Right renal pelvis (tissue), 4 donors: ENCODE results near the gene ADD2. TPM values are rescaled to one million over a fixed set of nuclear protein-coding genes. Genes with fewer than 3 reads are reported as not detected.
"Not testable (repeated sequence)": the region's sequence is repeated elsewhere in the genome, so short reads cannot be mapped to it uniquely, and the experiment has no call there.

Source experiments
- DNase-seq, 4 donors: peaks; one replicate each; pipeline ENCODE4 v3.0.0-alpha.2; 2013; ENCODE audit warnings: low read depth in 4 of 4, low spot score in 3 of 4, missing footprints in 1 of 4
- polyA plus RNA-seq, 4 donors: library from polyadenylated mRNA; unstranded; fragments of 120-200 nt; gene quantifications; one replicate each; pipeline ENCODE4 v1.2.1, GENCODE V29; 2013; ENCODE audit not compliant: insufficient read length in 4 of 4

The ADD2 gene
- polyA plus RNA-seq, result 1 to 10 TPM; 5.0 to 5.6 (median 5.3) TPM

- no peak for DNase-seq
These were observed at the start of gene ADD2 for GRCh38 chr2:70767699-70768589. TSS of gene ADD2 (minus strand) at chr2:70768200. CDS start at chr2:70706408, 61,792 bp downstream.

- no peak for DNase-seq
These were observed 49.4 kb upstream of the ADD2 start for GRCh38 chr2:70817284-70817954.

GRCh38 chr2:70816726-70817125, 48.7 kb upstream of the ADD2 start:
- no peak for DNase-seq

GRCh38 chr2:70808983-70809958, 41.3 kb upstream of the ADD2 start:
- DNase-seq, result no peak

GRCh38 chr2:70807828-70808118, 39.8 kb upstream of the ADD2 start:
- no peak for DNase-seq

GRCh38 chr2:70807102-70807827, 39.3 kb upstream of the ADD2 start:
- DNase-seq, result no peak

GRCh38 chr2:70806620-70807019, 38.6 kb upstream of the ADD2 start:
- no peak for DNase-seq

- DNase-seq, result no peak
These were observed 38.0 kb upstream of the ADD2 start for GRCh38 chr2:70806013-70806412.

- no peak for DNase-seq
These were observed 33.7 kb upstream of the ADD2 start for GRCh38 chr2:70801607-70802263.

GRCh38 chr2:70799706-70800105, 31.7 kb upstream of the ADD2 start:
- no peak for DNase-seq

GRCh38 chr2:70797996-70798395, 30.0 kb upstream of the ADD2 start:
- DNase-seq, result not testable (repeated sequence)

- DNase-seq, result no peak
These were observed 29.5 kb upstream of the ADD2 start for GRCh38 chr2:70797506-70797905.

GRCh38 chr2:70796262-70796661, 28.3 kb upstream of the ADD2 start:
- DNase-seq, result no peak

- DNase-seq, result no peak
These were observed 27.4 kb upstream of the ADD2 start for GRCh38 chr2:70795164-70795995.

GRCh38 chr2:70793450-70793849, 25.4 kb upstream of the ADD2 start:
- DNase-seq, result no peak

- no peak for DNase-seq
These were observed 22.3 kb upstream of the ADD2 start, which contains the start of gene FIGLA for GRCh38 chr2:70790136-70790828. TSS of gene FIGLA (minus strand) at chr2:70790643. CDS start at chr2:70790638, 5 bp downstream.

GRCh38 chr2:70789304-70790135, 21.5 kb upstream of the ADD2 start:
- DNase-seq, result peak in 2 of 4 donors; percentile 35 to 59
